Ramos (cell line): ENCODE results near the gene GPR61.

Experiments
- in situ Hi-C: fragments of 300-500 bp; cut with MboI; formaldehyde crosslinking; loops from one replicate; pipeline ENCODE4 v1.14.3; 2022; ENCODE audit warnings: low sequenced_read_pairs; ENCODE audit not compliant: unreplicated experiment

GPR61 gene

GRCh38 chr1:109539676-109540075, at the start of gene GPR61:
GPR61 (plus strand) TSS chr1:109539872; CDS start chr1:109543023, 3,151 bp downstream.
- in situ Hi-C loops = loop anchor here (5.0 kb wide), 1 partner anchor 233 kb away; no protein-coding TSS in a partner anchor

GRCh38 chr1:109490029-109490933, 49.4 kb upstream of the GPR61 start:
- in situ Hi-C loops = no loop called here

GRCh38 chr1:109490934-109491302, 48.8 kb upstream of the GPR61 start:
- in situ Hi-C loops = no loop called here

GRCh38 chr1:109491372-109491771, 48.3 kb upstream of the GPR61 start:
- in situ Hi-C loops = no loop called here

- in situ Hi-C loops = no loop called here
These were observed 46.9 kb upstream of the GPR61 start for GRCh38 chr1:109492779-109493178.

GRCh38 chr1:109493227-109493626, 46.4 kb upstream of the GPR61 start:
- in situ Hi-C loops = no loop called here

GRCh38 chr1:109493805-109494539, 45.7 kb upstream of the GPR61 start, which contains the start of gene CYB561D1:
CYB561D1 (plus strand) TSS chr1:109494094; CDS start chr1:109494140, 46 bp downstream.
- in situ Hi-C loops = no loop called here

GRCh38 chr1:109495738-109496137, 43.9 kb upstream of the GPR61 start:
- in situ Hi-C loops = loop anchor here (5.0 kb wide), 1 partner anchor 37 kb away; no protein-coding TSS in a partner anchor

- in situ Hi-C loops = loop anchor here (5.0 kb wide), 1 partner anchor 35 kb away; no protein-coding TSS in a partner anchor
These were observed 42.1 kb upstream of the GPR61 start for GRCh38 chr1:109497449-109498160.

- in situ Hi-C loops = loop anchor here (5.0 kb wide), 1 partner anchor 34 kb away; no protein-coding TSS in a partner anchor
These were observed 41.4 kb upstream of the GPR61 start for GRCh38 chr1:109498161-109498801.

GRCh38 chr1:109499081-109499480, 40.6 kb upstream of the GPR61 start:
- in situ Hi-C loops = loop anchor here (5.0 kb wide), 1 partner anchor 33 kb away; no protein-coding TSS in a partner anchor

GRCh38 chr1:109499661-109500536, 39.8 kb upstream of the GPR61 start:
- in situ Hi-C loops = loop anchor here (5.0 kb wide), 1 partner anchor 32 kb away; no protein-coding TSS in a partner anchor

GRCh38 chr1:109500941-109501381, 38.7 kb upstream of the GPR61 start:
- in situ Hi-C loops = no loop called here

- in situ Hi-C loops = no loop called here
These were observed 37.9 kb upstream of the GPR61 start for GRCh38 chr1:109501644-109502363.

- in situ Hi-C loops = no loop called here
These were observed 37.3 kb upstream of the GPR61 start for GRCh38 chr1:109502364-109502851.

- in situ Hi-C loops = no loop called here
These were observed 35.7 kb upstream of the GPR61 start for GRCh38 chr1:109503935-109504334.

GRCh38 chr1:109504974-109505373, 34.7 kb upstream of the GPR61 start:
- in situ Hi-C loops = no loop called here
